GM10266 (cell line): ENCODE data around the gene PITPNC1.
"Not testable (repeated sequence)": the region's sequence is repeated elsewhere in the genome, so short reads cannot be mapped to it uniquely, and the experiment has no call there.

Experiments used
- DNase-seq: peaks from one replicate; pipeline ENCODE4 v3.0.0; 2012; ENCODE audit errors: extremely low spot score
- TF ChIP-seq, protein P1 (sequence below): IDR thresholded peaks from 2 replicates; pipeline ENCODE4 v1.5.1; 2012; ENCODE audit warnings: mild to moderate bottlenecking, low read depth; ENCODE audit not compliant: control insufficient read depth, insufficient read depth; ENCODE audit errors: missing control alignments

PITPNC1 gene

GRCh38 chr17:67639555-67639954, 262.5 kb downstream of the PITPNC1 start:
- TF ChIP-seq, protein P1, sequence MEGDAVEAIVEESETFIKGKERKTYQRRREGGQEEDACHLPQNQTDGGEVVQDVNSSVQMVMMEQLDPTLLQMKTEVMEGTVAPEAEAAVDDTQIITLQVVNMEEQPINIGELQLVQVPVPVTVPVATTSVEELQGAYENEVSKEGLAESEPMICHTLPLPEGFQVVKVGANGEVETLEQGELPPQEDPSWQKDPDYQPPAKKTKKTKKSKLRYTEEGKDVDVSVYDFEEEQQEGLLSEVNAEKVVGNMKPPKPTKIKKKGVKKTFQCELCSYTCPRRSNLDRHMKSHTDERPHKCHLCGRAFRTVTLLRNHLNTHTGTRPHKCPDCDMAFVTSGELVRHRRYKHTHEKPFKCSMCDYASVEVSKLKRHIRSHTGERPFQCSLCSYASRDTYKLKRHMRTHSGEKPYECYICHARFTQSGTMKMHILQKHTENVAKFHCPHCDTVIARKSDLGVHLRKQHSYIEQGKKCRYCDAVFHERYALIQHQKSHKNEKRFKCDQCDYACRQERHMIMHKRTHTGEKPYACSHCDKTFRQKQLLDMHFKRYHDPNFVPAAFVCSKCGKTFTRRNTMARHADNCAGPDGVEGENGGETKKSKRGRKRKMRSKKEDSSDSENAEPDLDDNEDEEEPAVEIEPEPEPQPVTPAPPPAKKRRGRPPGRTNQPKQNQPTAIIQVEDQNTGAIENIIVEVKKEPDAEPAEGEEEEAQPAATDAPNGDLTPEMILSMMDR: no peak
- no peak for DNase-seq

- DNase-seq: no peak
- TF ChIP-seq, protein P1: no peak
Observed at GRCh38 chr17:67639979-67640378, 262.9 kb downstream of the PITPNC1 start.

DNA sequence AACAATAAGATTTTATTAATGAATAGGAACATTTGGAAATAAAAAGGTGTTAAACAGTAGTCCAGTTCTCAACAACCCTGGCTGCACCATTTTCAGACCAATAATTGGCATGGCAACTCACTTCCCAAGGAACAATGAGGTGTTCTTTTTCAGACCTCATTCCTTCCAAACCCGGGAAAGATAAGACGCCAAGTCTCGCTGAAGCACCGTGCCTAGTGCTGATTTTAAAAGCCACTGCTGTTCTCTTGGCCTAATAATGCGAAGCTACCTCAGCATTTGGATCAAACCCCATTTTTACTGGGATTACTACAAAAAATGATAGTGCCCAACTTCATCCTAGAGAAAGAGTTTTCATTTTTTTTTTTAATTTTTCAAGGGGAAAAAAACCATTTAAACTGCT, 265.4 kb downstream of the PITPNC1 start:
- TF ChIP-seq, protein P1: no peak
- no peak for DNase-seq

GRCh38 chr17:67644061-67644460, 267.0 kb downstream of the PITPNC1 start:
- TF ChIP-seq, protein P1: no peak

DNA sequence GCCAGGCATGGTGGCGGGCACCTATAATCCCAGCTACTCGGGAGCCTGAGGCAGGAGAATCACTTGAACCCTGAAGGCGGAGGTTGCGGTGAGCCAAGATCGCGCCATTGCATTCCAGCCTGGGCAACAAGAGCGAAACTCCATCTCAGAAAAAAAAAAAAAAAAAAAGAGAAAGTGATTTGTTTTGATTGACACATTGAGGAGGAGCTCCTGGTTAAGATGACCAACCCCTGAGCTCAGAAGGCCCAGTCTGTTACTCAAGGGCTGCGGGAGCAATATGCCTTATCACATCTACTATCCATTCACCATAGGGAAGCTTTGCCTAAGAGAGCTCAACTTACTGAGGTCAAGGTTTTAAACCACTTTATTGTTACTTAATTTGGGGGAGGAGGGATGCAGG, 268.1 kb downstream of the PITPNC1 start:
- not testable (repeated sequence) for DNase-seq

More at GRCh38 chr17:67644061-67644460, 267.0 kb downstream of the PITPNC1 start:
- DNase-seq: no peak

- TF ChIP-seq, protein P1: no peak
- no peak for DNase-seq
Observed at GRCh38 chr17:67646472-67646871, 269.4 kb downstream of the PITPNC1 start.

GRCh38 chr17:67647482-67647881, 270.4 kb downstream of the PITPNC1 start:
- DNase-seq: peak; percentile 39
- TF ChIP-seq, protein P1: no peak
